ENCODE results near the gene UGT2A3.

UGT2A3 gene

DNA sequence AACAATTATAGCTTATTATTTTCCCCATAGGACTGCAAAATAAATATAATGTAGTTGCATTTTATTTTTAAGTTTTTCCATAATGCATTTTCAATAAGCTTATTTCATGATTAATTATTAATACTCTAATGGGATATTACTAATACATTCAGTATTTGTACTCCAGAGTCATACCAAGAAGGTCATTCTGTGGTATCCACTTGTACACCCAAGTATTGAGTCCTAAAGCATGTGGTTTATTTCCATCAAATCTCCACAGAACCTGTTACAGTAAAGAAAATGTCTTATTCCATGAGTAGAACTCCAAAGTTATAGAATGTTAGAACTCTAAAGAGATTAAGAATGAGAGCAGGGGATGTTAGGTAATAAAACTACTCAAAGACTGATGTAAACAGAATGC, 30.6 kb downstream of the UGT2A3 start:
- POLR2A ChIA-PET, result no interaction called here
- TF ChIP-seq FOXK2 (IDR thresholded peaks at IDR 0.05) (no peak), SP1 (IDR thresholded peaks at IDR 0.05) (no peak), SUZ12 (IDR thresholded peaks at IDR 0.05) (no peak), FOXA1 (IDR thresholded peaks at IDR 0.05) (no peak), ELF4 (IDR thresholded peaks at IDR 0.05) (no peak), NFRKB (IDR thresholded peaks at IDR 0.05) (no peak), CTBP1 (IDR thresholded peaks at IDR 0.05; ENCODE audit: borderline replicate concordance) (no peak), ARNT (IDR thresholded peaks at IDR 0.05) (no peak), HDGF (IDR thresholded peaks at IDR 0.05; ENCODE audit: borderline replicate concordance) (no peak), FOXM1 (IDR thresholded peaks at IDR 0.05; ENCODE audit: borderline replicate concordance) (no peak), LEF1 (IDR thresholded peaks at IDR 0.05; ENCODE audit: borderline replicate concordance) (no peak), ZNF384 (IDR thresholded peaks at IDR 0.05) (no peak), L3MBTL2 (conservative IDR thresholded peaks at IDR 0.05) (no peak)
- TF ChIP-seq, protein P1, sequence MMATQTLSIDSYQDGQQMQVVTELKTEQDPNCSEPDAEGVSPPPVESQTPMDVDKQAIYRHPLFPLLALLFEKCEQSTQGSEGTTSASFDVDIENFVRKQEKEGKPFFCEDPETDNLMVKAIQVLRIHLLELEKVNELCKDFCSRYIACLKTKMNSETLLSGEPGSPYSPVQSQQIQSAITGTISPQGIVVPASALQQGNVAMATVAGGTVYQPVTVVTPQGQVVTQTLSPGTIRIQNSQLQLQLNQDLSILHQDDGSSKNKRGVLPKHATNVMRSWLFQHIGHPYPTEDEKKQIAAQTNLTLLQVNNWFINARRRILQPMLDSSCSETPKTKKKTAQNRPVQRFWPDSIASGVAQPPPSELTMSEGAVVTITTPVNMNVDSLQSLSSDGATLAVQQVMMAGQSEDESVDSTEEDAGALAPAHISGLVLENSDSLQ (IDR thresholded peaks at IDR 0.05), result no peak
- CTCF ChIA-PET, result no interaction called here
- DNase-seq (ENCODE audit: extremely low spot score), result no peak

DNA sequence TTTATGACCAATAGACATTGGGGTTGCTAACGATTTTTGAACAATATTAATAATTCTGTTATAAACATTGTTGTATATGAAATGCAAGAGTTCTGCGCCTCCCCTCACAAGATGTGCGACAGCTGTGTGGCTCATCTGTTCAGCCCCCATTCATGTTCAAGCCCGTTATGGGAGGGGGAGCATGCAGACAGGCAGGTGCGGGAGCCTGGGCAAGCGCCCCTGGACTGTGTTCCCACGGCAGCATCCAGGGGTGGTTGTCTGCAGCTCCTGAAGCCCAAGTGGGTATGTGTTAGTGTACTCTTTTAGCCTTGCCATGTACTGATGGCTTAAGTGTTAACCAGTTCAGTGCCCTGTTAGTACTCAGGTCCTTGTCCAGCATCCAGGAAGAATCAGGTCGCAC, 34.6 kb downstream of the UGT2A3 start:
- ChIA-PET CTCF (no interaction called here), POLR2A (no interaction called here)
- DNase-seq (ENCODE audit: extremely low spot score), result no peak
- TF ChIP-seq NFRKB (IDR thresholded peaks at IDR 0.05) (no peak), FOXK2 (IDR thresholded peaks at IDR 0.05) (no peak), FOXA1 (IDR thresholded peaks at IDR 0.05) (no peak), BHLHE40 (IDR thresholded peaks at IDR 0.05; ENCODE audit: borderline replicate concordance) (no peak), ZNF384 (IDR thresholded peaks at IDR 0.05) (no peak), FOXM1 (IDR thresholded peaks at IDR 0.05; ENCODE audit: borderline replicate concordance) (no peak), SP1 (IDR thresholded peaks at IDR 0.05) (no peak), L3MBTL2 (conservative IDR thresholded peaks at IDR 0.05) (no peak), ARNT (IDR thresholded peaks at IDR 0.05) (no peak)

DNA sequence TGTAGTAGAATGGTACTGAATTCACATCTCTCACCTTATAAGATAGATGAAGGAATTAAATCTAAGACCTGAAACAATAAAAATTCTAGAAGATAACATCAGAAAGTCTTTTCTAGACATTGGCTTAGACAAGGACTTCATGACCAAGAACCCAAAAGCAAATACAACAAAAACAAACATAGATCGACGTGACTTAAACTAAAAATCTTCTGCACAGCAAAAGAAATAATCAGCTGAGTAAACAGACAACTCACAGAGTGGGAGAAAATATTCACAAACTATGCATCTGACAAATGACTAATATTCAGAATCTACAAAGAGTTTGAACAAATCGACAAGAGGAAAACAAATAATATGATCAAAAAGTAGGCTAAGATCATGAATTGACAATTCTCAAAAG, 38.8 kb downstream of the UGT2A3 start:
- TF ChIP-seq HDGF (IDR thresholded peaks at IDR 0.05; ENCODE audit: borderline replicate concordance) (no peak), FOXM1 (IDR thresholded peaks at IDR 0.05; ENCODE audit: borderline replicate concordance) (no peak), TARDBP (IDR thresholded peaks at IDR 0.05) (no peak), FOXK2 (IDR thresholded peaks at IDR 0.05) (no peak), BHLHE40 (IDR thresholded peaks at IDR 0.05; ENCODE audit: borderline replicate concordance) (no peak), L3MBTL2 (conservative IDR thresholded peaks at IDR 0.05) (no peak), ZNF384 (IDR thresholded peaks at IDR 0.05) (no peak), SUZ12 (IDR thresholded peaks at IDR 0.05) (no peak), LEF1 (IDR thresholded peaks at IDR 0.05; ENCODE audit: borderline replicate concordance) (no peak), NFRKB (IDR thresholded peaks at IDR 0.05) (no peak), FOXA1 (IDR thresholded peaks at IDR 0.05) (no peak), ELF4 (IDR thresholded peaks at IDR 0.05) (no peak), ARNT (IDR thresholded peaks at IDR 0.05) (no peak), SP1 (IDR thresholded peaks at IDR 0.05) (no peak), CTBP1 (IDR thresholded peaks at IDR 0.05; ENCODE audit: borderline replicate concordance) (no peak)
- TF ChIP-seq, protein P1 (IDR thresholded peaks at IDR 0.05), result no peak
- CTCF ChIA-PET, result no interaction called here
- POLR2A ChIA-PET, result no interaction called here
- no peak for DNase-seq (ENCODE audit: extremely low spot score)

DNA sequence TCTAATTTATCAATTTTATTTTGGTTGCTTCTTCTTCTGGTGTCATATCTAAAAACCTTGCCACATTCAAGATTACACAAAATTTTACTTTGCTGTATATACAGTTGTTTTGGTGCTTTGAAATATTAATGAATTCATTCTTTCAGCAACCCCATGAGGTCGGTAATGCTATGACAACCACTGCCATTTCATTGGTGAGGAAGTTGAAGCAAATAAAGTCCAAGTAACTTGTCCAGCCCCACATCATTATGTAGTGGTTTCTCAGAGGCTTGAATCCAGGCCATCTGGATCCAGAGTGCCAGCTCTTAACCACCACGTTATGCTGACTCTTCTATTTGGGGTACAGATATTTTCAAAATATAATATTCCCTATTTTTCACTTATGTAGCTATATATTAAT, 42.2 kb downstream of the UGT2A3 start:
- TF ChIP-seq ELF4 (IDR thresholded peaks at IDR 0.05), result no peak
- TF ChIP-seq FOXA1 (IDR thresholded peaks at IDR 0.05), result no peak
- TF ChIP-seq ARNT (IDR thresholded peaks at IDR 0.05), result no peak
- TF ChIP-seq LEF1 (IDR thresholded peaks at IDR 0.05; ENCODE audit: borderline replicate concordance), result no peak
- TF ChIP-seq FOXK2 (IDR thresholded peaks at IDR 0.05), result no peak
- TF ChIP-seq SUZ12 (IDR thresholded peaks at IDR 0.05), result no peak
- no peak for DNase-seq (ENCODE audit: extremely low spot score)
- ChIA-PET CTCF (no interaction called here), POLR2A (no interaction called here)

DNA sequence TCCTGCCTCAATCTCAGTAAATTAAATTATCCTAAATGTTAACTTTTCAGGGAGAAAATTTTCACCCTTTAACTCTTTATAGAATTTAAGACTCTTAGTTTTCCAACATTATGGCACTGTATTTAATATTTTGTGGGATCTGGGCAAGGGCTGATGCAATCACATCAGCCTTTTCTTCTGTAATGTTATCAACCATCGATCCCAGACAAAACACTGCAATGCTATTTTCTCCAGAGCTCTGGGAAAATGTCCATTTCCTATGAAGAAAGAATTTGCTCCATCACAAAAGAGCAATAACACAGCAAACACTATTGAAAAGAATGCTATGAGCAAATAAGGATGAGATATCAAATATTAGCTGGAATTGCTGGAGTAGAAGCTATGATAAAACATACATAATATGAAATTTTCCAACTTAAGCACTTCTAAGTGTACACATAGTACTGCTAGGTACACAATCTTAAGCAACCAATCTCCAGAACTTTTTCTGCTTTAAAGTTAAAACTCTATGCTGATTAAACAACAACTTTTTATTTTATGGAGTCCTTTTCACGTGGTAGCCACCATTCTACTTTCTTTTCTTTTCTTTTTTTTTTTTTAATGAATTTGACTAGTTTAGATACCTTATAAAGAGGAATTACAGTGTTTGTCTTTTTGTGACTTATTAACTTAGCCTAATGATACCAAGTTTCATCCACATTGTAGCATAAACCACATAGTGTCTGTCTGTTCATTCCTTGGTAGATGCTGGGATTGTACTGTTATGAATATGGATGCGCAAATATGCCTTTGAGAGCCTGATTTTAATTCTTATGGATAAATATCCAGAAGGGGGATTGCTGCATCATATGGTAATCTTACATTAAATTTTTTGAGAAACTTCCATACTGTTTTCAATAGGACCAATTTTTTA, 43.6 kb downstream of the UGT2A3 start:
- ChIA-PET CTCF (no interaction called here), POLR2A (no interaction called here)
- no peak for DNase-seq (ENCODE audit: extremely low spot score)
- TF ChIP-seq CTBP1 (IDR thresholded peaks at IDR 0.05; ENCODE audit: borderline replicate concordance) (no peak), ELF4 (IDR thresholded peaks at IDR 0.05) (no peak), HDGF (IDR thresholded peaks at IDR 0.05; ENCODE audit: borderline replicate concordance) (no peak), TARDBP (IDR thresholded peaks at IDR 0.05) (no peak), LEF1 (IDR thresholded peaks at IDR 0.05; ENCODE audit: borderline replicate concordance) (no peak), FOXM1 (IDR thresholded peaks at IDR 0.05; ENCODE audit: borderline replicate concordance) (no peak), L3MBTL2 (conservative IDR thresholded peaks at IDR 0.05) (no peak), SP1 (IDR thresholded peaks at IDR 0.05) (no peak), ZNF384 (IDR thresholded peaks at IDR 0.05) (no peak), FOXA1 (IDR thresholded peaks at IDR 0.05) (no peak)
- TF ChIP-seq, protein P1 (IDR thresholded peaks at IDR 0.05), result no peak

DNA sequence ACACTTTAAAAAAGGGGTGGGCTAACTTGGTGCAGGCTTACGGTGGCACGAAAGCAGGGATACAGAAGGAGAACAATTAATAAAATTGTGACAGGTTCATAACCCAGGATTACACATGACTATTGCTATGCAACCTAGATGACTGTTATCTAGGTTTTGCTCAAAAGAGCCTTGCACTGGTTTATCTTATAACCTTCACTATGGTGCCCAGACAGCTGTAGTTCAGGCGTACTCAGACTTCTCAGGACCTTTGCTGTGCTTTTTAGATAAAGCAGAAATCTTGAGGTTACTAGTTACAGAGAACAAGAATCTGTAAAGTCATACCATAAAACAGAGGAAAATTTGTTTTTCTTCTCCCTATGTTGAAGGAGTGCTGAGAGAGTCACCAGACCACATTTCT, 44.4 kb downstream of the UGT2A3 start:
- ChIA-PET POLR2A (no interaction called here), CTCF (no interaction called here)
- TF ChIP-seq FOXK2 (IDR thresholded peaks at IDR 0.05) (no peak), ELF4 (IDR thresholded peaks at IDR 0.05) (no peak), L3MBTL2 (conservative IDR thresholded peaks at IDR 0.05) (no peak), FOXM1 (IDR thresholded peaks at IDR 0.05; ENCODE audit: borderline replicate concordance) (no peak), TARDBP (IDR thresholded peaks at IDR 0.05) (no peak), FOXA1 (IDR thresholded peaks at IDR 0.05) (no peak), CTBP1 (IDR thresholded peaks at IDR 0.05; ENCODE audit: borderline replicate concordance) (no peak), NFRKB (IDR thresholded peaks at IDR 0.05) (no peak), SUZ12 (IDR thresholded peaks at IDR 0.05) (no peak), HDGF (IDR thresholded peaks at IDR 0.05; ENCODE audit: borderline replicate concordance) (no peak), LEF1 (IDR thresholded peaks at IDR 0.05; ENCODE audit: borderline replicate concordance) (no peak), ZNF384 (IDR thresholded peaks at IDR 0.05) (no peak)
- TF ChIP-seq, protein P1 (IDR thresholded peaks at IDR 0.05), result no peak
- DNase-seq (ENCODE audit: extremely low spot score), result no peak
